Inflammatory macrophage treated with lipopolysaccharide for 4 hours (primary cell): ENCODE data around the gene IL6.
A peak's percentile ranks its signal among the peaks of the same experiment; 100 is the strongest.
"Not testable (repeated sequence)": the region's sequence is repeated elsewhere in the genome, so short reads cannot be mapped to it uniquely, and the experiment has no call there.

ENCODE experiments used
- DNase-seq: peaks from one replicate; pipeline ENCODE4 v3.0.0-alpha.2; 2020

IL6 gene

DNA sequence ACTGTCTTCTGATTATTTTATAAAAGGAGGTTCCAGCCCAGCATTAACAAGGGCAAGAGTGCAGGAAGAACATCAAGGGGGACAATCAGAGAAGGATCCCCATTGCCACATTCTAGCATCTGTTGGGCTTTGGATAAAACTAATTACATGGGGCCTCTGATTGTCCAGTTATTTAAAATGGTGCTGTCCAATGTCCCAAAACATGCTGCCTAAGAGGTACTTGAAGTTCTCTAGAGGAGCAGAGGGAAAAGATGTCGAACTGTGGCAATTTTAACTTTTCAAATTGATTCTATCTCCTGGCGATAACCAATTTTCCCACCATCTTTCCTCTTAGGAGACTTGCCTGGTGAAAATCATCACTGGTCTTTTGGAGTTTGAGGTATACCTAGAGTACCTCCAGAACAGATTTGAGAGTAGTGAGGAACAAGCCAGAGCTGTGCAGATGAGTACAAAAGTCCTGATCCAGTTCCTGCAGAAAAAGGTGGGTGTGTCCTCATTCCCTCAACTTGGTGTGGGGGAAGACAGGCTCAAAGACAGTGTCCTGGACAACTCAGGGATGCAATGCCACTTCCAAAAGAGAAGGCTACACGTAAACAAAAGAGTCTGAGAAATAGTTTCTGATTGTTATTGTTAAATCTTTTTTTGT is 2.3 kb downstream of the IL6 start:
- DNase-seq, result peak; percentile 59

- peak; percentile 71 for DNase-seq
These were observed 3.2 kb downstream of the IL6 start for GRCh38 chr7:22730066-22730710.

DNA sequence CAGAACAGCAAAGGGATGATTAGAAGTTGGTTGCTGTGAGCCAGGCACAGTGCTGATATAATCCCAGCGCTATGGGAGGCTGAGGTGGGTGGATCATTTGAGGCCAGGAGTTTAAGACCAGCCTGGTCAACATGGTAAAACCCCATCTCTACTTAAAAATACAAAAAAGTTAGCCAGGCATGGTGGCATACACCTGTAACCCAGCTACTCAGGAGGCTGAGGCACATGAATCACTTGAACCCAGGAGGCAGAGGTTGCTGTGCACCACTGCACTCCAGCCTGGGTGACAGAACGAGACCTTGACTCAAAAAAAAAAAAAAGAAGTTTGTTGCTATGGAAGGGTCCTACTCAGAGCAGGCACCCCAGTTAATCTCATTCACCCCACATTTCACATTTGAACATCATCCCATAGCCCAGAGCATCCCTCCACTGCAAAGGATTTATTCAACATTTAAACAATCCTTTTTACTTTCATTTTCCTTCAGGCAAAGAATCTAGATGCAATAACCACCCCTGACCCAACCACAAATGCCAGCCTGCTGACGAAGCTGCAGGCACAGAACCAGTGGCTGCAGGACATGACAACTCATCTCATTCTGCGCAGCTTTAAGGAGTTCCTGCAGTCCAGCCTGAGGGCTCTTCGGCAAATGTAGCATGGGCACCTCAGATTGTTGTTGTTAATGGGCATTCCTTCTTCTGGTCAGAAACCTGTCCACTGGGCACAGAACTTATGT is 4.1 kb downstream of the IL6 start:
- DNase-seq, result peak; percentile 88

- DNase-seq, result peak; percentile 82
These were observed 4.8 kb downstream of the IL6 start for GRCh38 chr7:22731766-22732165.

DNA sequence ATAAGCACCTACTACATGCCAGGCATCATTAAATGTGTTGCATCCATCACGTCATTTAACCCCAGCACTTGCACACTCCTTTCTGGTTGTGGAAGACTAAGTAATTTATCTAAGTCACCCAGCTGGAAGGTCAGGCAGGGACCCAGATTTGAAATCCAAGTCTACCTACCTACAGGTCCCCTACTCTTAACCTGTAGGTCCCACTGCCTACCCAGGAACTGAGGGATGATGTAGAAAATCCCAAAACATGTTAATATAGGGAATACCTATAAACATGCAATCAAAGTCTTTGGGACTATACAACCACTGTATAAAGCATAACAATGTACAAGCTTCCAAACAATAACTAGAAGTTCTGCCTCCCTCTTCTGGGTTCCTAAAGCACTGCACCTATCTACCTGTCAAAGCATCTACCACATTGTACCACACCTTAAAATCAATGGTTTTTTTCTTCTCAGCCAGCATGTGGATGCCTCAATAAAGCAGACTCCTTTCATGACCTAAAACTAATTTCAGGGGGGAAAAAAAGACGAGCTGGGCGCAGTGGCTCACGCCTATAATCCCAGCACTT is 5.6 kb downstream of the IL6 start:
- DNase-seq, result peak; percentile 85

DNA sequence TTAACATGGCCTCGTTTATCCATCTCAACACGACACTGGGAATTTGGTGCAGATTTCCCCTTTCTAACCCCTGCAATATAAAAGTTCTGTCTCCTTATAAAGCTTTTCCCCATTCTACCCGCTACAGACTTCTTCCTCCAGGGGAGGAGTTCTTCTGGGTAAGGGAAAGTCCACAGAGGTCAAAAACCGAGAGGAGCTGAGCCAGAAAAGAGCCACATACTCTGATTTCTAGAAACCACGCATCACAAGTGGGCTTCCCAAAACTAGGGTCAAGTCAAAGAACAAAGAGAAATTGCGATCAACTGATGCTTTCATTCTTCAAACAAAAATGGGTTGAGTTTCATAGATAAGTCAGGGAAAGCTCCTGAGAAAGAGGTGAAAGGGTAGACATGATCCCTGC is 6.8 kb downstream of the IL6 start:
- DNase-seq, result no peak

DNA sequence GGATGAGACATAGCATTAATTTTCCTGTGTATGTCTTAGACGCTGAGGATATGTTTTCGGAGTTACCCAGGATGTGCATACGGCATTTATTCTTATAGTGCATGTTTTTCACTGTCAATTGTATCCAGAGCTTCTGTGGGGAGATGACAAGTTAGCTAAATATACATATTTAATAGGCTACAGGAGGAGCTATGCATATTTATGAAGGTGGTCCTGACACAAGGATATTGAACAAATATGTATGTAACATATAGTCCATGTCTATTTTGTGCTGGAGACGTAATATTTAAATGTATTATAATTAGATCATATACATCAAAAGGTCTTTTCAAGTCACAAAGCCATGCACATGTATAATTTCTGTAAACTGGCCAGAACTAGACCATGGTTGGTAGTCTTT is 16.0 kb downstream of the IL6 start:
- no peak for DNase-seq

- no peak for DNase-seq
These were observed 24.3 kb downstream of the IL6 start for GRCh38 chr7:22751341-22751740.

DNA sequence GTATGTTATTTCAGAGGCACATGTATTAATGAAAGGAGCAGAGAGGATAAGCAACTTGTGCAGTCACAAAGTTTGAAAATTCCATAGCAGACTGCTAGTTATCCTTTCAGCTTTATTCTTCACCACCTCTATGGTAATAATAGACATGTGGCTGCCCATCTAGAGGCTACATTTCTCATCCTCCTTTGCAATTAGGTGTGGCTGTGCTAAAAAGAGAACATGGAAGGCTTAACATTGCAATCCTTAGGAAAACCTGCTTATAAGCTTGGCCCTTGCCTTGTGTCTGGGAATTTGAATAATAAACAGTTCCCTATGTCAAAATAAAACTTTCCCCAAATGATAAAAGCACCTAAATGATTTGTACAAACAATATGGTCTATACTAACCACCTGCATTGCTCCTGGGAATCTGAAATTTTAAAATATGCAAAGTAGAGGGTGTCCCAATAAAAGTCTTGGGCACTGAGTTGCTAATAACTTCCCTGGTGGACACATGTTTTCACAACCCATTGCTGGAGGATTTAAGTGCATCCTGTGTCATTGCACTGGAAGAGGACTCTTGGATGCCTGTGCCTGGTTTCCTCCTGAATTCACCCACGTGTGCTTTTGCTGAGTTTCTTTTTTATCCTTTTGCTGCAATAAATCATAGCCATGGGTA is 30.5 kb downstream of the IL6 start:
- DNase-seq, result no peak

DNA sequence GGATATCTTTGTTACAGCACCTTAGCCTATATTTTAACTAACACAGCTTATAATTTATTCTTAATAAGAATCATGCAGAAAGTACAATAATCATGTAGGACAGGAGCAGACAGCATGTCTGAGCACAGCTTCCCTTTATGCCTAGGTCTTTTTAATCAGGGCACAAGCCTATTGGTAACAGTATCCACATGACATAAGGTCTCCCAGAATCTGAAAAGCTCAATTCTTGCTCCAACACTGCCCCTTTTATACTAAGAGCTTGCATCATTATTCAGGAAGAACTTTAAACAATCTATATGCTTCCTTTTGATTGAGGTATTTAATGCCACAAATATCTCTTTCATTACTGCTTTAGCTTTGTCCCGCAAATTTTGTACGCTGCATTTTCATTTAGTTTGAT is 31.6 kb downstream of the IL6 start:
- DNase-seq, result no peak

- DNase-seq, result no peak
These were observed 32.7 kb downstream of the IL6 start for GRCh38 chr7:22759721-22760120.

DNA sequence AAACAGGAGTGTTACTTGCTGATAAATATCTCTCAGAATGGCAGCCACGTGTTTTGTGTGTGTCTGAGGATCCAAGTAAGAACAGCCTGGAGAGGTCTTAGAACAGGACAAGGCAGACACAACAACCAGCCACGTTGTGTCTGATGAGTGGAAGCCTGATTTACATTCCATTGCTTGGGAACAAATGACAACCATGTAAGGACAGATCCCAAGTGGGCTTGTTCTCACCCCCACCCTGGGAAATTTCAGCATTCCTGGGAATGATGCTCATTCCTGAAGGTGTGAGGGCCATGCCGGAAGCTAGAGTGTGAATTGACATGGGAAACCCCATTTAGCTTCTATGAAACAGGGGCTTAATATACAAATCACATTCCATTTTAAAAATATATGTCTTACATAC is 35.9 kb downstream of the IL6 start:
- no peak for DNase-seq

DNA sequence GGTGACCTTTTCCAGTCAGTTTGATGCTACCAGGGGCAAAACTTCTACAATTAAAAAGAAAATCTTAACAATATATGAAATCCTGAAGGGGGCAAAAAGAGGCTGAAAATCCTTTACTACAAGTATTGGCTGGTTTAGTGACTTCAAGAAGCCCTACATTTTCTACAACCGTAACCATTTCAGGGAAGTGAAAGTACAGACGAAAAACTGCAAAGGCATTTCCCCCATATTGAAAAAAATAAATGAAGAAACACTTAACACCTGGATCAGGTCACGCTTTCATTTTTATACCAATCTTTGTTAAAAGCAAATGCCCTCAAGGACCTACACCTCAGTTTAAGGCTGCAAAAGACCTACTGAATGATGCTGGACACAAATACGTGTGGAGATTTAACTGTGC is 38.6 kb downstream of the IL6 start:
- DNase-seq, result no peak

DNA sequence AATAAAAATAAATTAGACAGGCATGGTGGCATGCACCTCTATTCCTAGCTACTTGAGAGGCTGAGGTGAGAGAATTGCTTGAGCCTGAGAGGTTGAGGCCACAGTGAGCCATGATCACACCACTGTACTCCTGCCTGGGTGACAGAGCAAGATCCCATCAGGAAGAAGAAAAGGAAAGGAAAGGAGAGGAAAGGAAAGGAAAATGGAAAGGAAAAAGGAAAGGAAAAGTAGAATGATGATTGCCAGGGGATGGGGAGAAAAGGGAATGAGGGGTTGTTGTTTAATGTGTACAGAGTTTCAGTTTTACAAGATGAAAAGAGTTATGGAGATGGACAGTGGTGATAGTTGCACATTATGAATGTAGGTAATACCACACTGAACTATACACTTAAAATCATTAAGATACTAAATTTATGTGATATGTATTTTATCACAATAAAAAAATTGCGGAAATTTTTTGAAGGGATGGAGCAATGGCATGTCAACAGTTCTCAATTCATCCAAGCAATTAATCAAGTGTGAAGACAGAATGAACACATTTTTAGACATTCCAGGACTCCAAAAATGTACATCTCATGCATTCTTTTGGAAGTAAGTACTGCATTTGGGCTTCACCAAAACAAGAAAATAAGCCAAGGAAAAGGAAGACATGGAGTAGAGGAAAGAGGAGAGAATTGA is 44.3 kb downstream of the IL6 start:
- no peak for DNase-seq

DNA sequence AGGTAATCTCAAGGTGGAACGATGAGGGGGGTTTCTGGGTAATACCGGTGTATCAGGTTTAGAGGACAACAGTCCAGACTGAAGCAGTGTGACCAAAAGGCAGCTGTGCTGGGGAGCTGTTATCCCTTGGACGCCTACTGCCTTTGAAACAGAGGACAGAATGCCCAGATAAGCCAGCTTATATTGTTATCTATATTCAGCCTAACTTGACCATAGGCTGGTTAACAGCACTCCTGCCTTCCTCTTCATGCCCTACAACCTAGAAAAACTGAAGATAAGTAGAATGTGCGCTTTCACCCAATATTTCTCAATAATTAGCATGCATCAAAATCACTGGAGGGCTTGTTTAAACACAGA is 44.9 kb downstream of the IL6 start:
- no peak for DNase-seq

- no peak for DNase-seq
These were observed 45.9 kb downstream of the IL6 start for GRCh38 chr7:22772885-22773284.

DNA sequence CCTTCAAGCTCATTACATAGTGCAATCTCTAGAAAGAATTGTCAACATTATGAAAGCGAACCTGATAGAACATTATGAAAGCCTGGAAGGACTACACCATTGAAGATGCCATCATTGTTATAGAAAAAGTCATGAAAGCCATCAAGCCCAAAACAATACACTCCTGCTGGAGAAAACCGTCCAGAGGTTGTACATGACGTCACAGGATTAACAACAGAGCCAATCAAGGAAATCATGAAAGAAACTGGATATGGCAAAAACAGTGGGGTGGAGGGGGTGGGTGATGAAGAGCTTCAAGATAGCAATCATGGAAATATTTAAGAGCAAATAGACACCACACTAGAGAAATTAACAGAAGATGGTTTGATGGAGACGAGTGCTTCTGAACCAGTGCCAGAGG is 50.0 kb downstream of the IL6 start:
- DNase-seq, result no peak

DNA sequence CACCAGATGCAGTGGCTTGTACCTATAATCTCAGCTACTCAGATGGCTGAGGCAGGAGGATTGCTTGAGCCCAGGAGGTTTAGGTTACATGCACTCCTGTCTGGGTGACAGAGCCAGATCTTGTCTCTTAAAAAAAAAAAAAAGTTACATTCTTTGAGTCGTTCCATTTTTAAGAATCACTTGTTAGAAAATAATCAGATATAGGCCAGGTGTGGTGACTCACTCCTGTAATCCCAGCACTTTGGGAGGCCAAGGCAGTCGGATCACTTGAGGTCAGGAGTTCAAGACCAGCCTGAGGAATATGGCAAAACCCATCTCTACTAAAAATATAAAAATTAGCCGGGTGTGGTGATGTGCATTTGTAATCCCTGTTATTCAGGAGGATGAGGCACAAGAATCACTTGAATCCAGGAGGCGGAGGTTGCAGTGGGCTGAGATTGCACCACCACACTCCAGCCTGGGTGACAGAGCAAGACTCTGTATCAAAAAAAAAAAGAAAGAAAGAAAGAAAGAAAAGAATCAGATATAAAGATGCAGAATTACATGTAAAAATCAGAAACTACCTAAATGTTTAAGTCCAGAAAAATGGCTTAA is 52.8 kb downstream of the IL6 start:
- DNase-seq, result not testable (repeated sequence)

- DNase-seq, result no peak
These were observed 54.3 kb downstream of the IL6 start for GRCh38 chr7:22781230-22781711.
